H9 (cell line): Measurements from ENCODE around the gene PRKACA. TPM values are rescaled to one million over a fixed set of nuclear protein-coding genes. Genes with fewer than 3 reads are reported as not detected.

ENCODE experiments used
- DNase-seq: peaks from one replicate; pipeline ENCODE4 v3.0.0-alpha.2; 2017
- H2AFZ ChIP-seq: one replicate; pipeline ENCODE4 v1.6.1; 2013; ENCODE audit warnings: mild to moderate bottlenecking, low read length, control low read depth, moderate library complexity
- H2AK5ac ChIP-seq: 2 replicates; pipeline ENCODE4 v1.6.1; 2013; ENCODE audit warnings: low read length, control low read depth, mixed read lengths; ENCODE audit not compliant: insufficient read length
- H2BK120ac ChIP-seq: one replicate; pipeline ENCODE4 v1.6.1; 2013; ENCODE audit warnings: low read depth, mild to moderate bottlenecking, low read length, control low read depth, inconsistent platforms; ENCODE audit not compliant: poor library complexity, severe bottlenecking
- H2BK12ac ChIP-seq: 2 replicates; pipeline ENCODE4 v1.6.1; 2013; ENCODE audit warnings: low read length, control low read depth, mixed read lengths, low read depth; ENCODE audit not compliant: insufficient read length
- H2BK15ac ChIP-seq: 2 replicates; pipeline ENCODE4 v1.6.1; 2013; ENCODE audit warnings: low read depth, low read length, control low read depth
- H2BK20ac ChIP-seq: one replicate; pipeline ENCODE4 v1.6.1; 2013; ENCODE audit warnings: low read depth, mild to moderate bottlenecking, low read length, control low read depth, inconsistent platforms; ENCODE audit not compliant: poor library complexity, severe bottlenecking
- H2BK5ac ChIP-seq: 2 replicates; pipeline ENCODE4 v1.6.1; 2013; ENCODE audit warnings: low read length, control low read depth, mixed read lengths; ENCODE audit not compliant: insufficient read length
- H3K14ac ChIP-seq: 2 replicates; pipeline ENCODE4 v1.6.1; 2013; ENCODE audit warnings: low read length, control low read depth; ENCODE audit not compliant: insufficient read depth
- H3K18ac ChIP-seq: 2 replicates; pipeline ENCODE4 v1.6.1; 2013; ENCODE audit warnings: low read depth, mild to moderate bottlenecking, mixed read lengths, low read length, control low read depth; ENCODE audit not compliant: insufficient read length
- H3K23ac ChIP-seq: 2 replicates; pipeline ENCODE4 v1.6.1; 2013; ENCODE audit warnings: low read length, control low read depth, mixed read lengths, low read depth; ENCODE audit not compliant: insufficient read length
- H3K23me2 ChIP-seq: 2 replicates; pipeline ENCODE4 v1.6.1; 2013; ENCODE audit warnings: low read depth, mild to moderate bottlenecking, mixed read lengths, low read length, control low read depth; ENCODE audit not compliant: insufficient read length, poor library complexity, severe bottlenecking
- H3K27ac ChIP-seq: 2 replicates; pipeline ENCODE4 v1.5.1; 2013; ENCODE audit warnings: low read length, control low read depth, mixed read lengths, low read depth; ENCODE audit not compliant: insufficient read length
- H3K27me3 ChIP-seq: 2 replicates; pipeline ENCODE4 v1.6.1; 2013; ENCODE audit warnings: low read length, control low read depth, inconsistent platforms; ENCODE audit not compliant: insufficient read depth
- H3K4ac ChIP-seq: 2 replicates; pipeline ENCODE4 v1.6.1; 2013; ENCODE audit warnings: low read depth, mild to moderate bottlenecking, control low read depth, inconsistent platforms, low read length, moderate library complexity
- H3K4me1 ChIP-seq: 2 replicates; pipeline ENCODE4 v1.6.1; 2013; ENCODE audit warnings: low read length, control low read depth, inconsistent platforms; ENCODE audit not compliant: insufficient read depth
- H3K4me2 ChIP-seq: 2 replicates; pipeline ENCODE4 v1.6.1; 2013; ENCODE audit warnings: low read length, control low read depth, mixed read lengths; ENCODE audit not compliant: insufficient read length, insufficient read depth
- H3K56ac ChIP-seq: 2 replicates; pipeline ENCODE4 v1.6.1; 2013; ENCODE audit warnings: low read depth, mild to moderate bottlenecking, mixed read lengths, low read length, control low read depth; ENCODE audit not compliant: insufficient read length
- H3K79me1 ChIP-seq: 2 replicates; pipeline ENCODE4 v1.6.1; 2013; ENCODE audit warnings: low read depth, mild to moderate bottlenecking, moderate library complexity, low read length, control low read depth, inconsistent platforms; ENCODE audit not compliant: insufficient read depth, poor library complexity, severe bottlenecking
- H3K79me2 ChIP-seq: 2 replicates; pipeline ENCODE4 v1.6.1; 2013; ENCODE audit warnings: low read length, control low read depth, inconsistent platforms; ENCODE audit not compliant: insufficient read depth
- H3K9ac ChIP-seq: 2 replicates; pipeline ENCODE4 v1.6.1; 2013; ENCODE audit warnings: low read length, control low read depth, mixed read lengths; ENCODE audit not compliant: insufficient read length; ENCODE audit errors: extremely low read depth
- H3K9me3 ChIP-seq: one replicate; pipeline ENCODE4 v1.6.1; 2013; ENCODE audit warnings: low read depth, low read length, inconsistent platforms; ENCODE audit not compliant: control insufficient read depth
- H3T11ph ChIP-seq: one replicate; pipeline ENCODE4 v1.6.1; 2013; ENCODE audit warnings: mild to moderate bottlenecking, low read length, control low read depth, inconsistent platforms
- H4K20me1 ChIP-seq: one replicate; pipeline ENCODE4 v1.6.1; 2013; ENCODE audit not compliant: control insufficient read depth, insufficient read length, insufficient read depth
- H4K5ac ChIP-seq: 2 replicates; pipeline ENCODE4 v1.6.1; 2013; ENCODE audit warnings: low read depth, mild to moderate bottlenecking, mixed read lengths, low read length, control low read depth; ENCODE audit not compliant: insufficient read length
- H4K8ac ChIP-seq: replicated peaks from 2 replicates; pipeline ENCODE4 v1.6.1; 2013; ENCODE audit warnings: low read length, control low read depth, mixed read lengths, low read depth; ENCODE audit not compliant: insufficient read length
- H4K91ac ChIP-seq: 2 replicates; pipeline ENCODE4 v1.6.1; 2013; ENCODE audit warnings: low read depth, mild to moderate bottlenecking, moderate library complexity, mixed read lengths, low read length, control low read depth; ENCODE audit not compliant: insufficient read length
- H3K27ac Mint-ChIP-seq, 3 experiments: 2 replicates in 2 of 3; 3 replicates in 1 of 3; pipeline ENCODE4 v1.8.0; 2020 to 2021; ENCODE audit warnings: mixed read lengths in 3 of 3, mild to moderate bottlenecking in 1 of 3, moderate library complexity in 1 of 3
- H3K27me3 Mint-ChIP-seq: 2 replicates; pipeline ENCODE4 v1.8.0; 2021; ENCODE audit warnings: low read depth, mild to moderate bottlenecking, moderate library complexity, mixed read lengths
- H3K36me3 Mint-ChIP-seq, 3 experiments: 2 replicates in 2 of 3; 3 replicates in 1 of 3; pipeline ENCODE4 v1.8.0; 2020 to 2021; ENCODE audit warnings: low read depth in 3 of 3, mixed read lengths in 3 of 3; ENCODE audit not compliant: insufficient read depth in 1 of 3
- H3K4me1 Mint-ChIP-seq, 2 experiments: 2 replicates each; pipeline ENCODE4 v1.8.0; 2020; ENCODE audit warnings: mixed read lengths in 2 of 2
- H3K4me3 Mint-ChIP-seq, 2 experiments: 2 replicates in 1 of 2; 3 replicates in 1 of 2; pipeline ENCODE4 v1.8.0; 2020 to 2021; ENCODE audit warnings: mild to moderate bottlenecking in 2 of 2, mixed read lengths in 2 of 2, moderate library complexity in 1 of 2
- H3K9me3 Mint-ChIP-seq, 2 experiments: 2 replicates in 1 of 2; 3 replicates in 1 of 2; pipeline ENCODE4 v1.8.0; 2020; ENCODE audit warnings: mild to moderate bottlenecking in 2 of 2, mixed read lengths in 2 of 2, moderate library complexity in 1 of 2
- CTCF ChIP-seq: fragments of 200-600 bp; sonication (generic); conservative IDR thresholded peaks from 3 replicates; pipeline ENCODE4 v1.8.0; 2021; ENCODE audit warnings: antibody characterized with exemption, mild to moderate bottlenecking
- WGBS: extraction: QIAGEN DNeasy Blood & Tissue Kit; methylation state at CpG from one replicate; pipeline ENCODE4 v1.1.7; 2013; ENCODE audit warnings: missing lambda C conversion rate, low lambda C conversion rate, mixed read lengths; ENCODE audit not compliant: insufficient read length; ENCODE audit errors: extremely low coverage; 5-methylcytosine and 5-hydroxymethylcytosine counted together
- total RNA-seq: library from RNA; stranded (reverse); gene quantifications from 2 replicates; pipeline ENCODE4 v1.2.1, GENCODE V29; 2021

Gene PRKACA
- total RNA-seq, 1 experiment from 2014 or later: 51.8 TPM

- no peak overlapping the region for H3K4ac ChIP-seq
- H3K9me3 Mint-ChIP-seq: no peaks in the 10 kb centered on the region; a peak in 2 of 5 replicates
- H4K8ac ChIP-seq: no peak overlapping the region
- H3K79me1 ChIP-seq: no peaks in the 10 kb centered on the region
- no peak overlapping the region for H2BK5ac ChIP-seq
- H2AFZ ChIP-seq: no peak overlapping the region
- peaks cover 9 to 20% of the 10 kb centered on the region in 2 experiments for H3K4me1 Mint-ChIP-seq
- H3K18ac ChIP-seq: no peak overlapping the region
- no peak for DNase-seq
- H2AK5ac ChIP-seq: no peak overlapping the region
- H4K91ac ChIP-seq: no peak overlapping the region
- no peak overlapping the region for H2BK20ac ChIP-seq
- no peak overlapping the region for H3T11ph ChIP-seq
- H3K27ac Mint-ChIP-seq: no peak overlapping the region
- H3K27ac ChIP-seq: no peak overlapping the region
- TF ChIP-seq CTCF: no peak
- H3K23ac ChIP-seq: no peak overlapping the region
- no peak overlapping the region for H2BK120ac ChIP-seq
- H3K9ac ChIP-seq: no peak overlapping the region
- peaks cover 6% of the 10 kb centered on the region for H3K23me2 ChIP-seq
- H4K5ac ChIP-seq: no peak overlapping the region
- no peak overlapping the region for H3K4me2 ChIP-seq
- peaks cover 44% of the 10 kb centered on the region for H3K27me3 Mint-ChIP-seq
- H2BK15ac ChIP-seq: no peak overlapping the region
- no peak overlapping the region for H2BK12ac ChIP-seq
- H3K4me1 ChIP-seq: no peaks in the 10 kb centered on the region; the same call in 1 of the 2 replicates
- no peak overlapping the region for H3K14ac ChIP-seq
- peaks cover 8% of the 10 kb centered on the region for H3K27me3 ChIP-seq
- peak overlapping the region in 1 of 2 experiments; percentile 89; a peak in 2 of 5 replicates for H3K4me3 Mint-ChIP-seq
- no CpG with 5 or more reads among the region's 10 CpGs for WGBS
- no peaks in the 10 kb centered on the region for H3K9me3 ChIP-seq
- peaks cover 10 to 14% (median 12%) of the 10 kb centered on the region in 3 experiments; a peak in 6 of 7 replicates for H3K36me3 Mint-ChIP-seq
- H4K20me1 ChIP-seq: no peaks in the 10 kb centered on the region
- H3K56ac ChIP-seq: no peak overlapping the region
- no peaks in the 10 kb centered on the region for H3K79me2 ChIP-seq
Observed at GRCh38 chr19:14056069-14056666, 61.4 kb downstream of the PRKACA start.
